RWPE2 (cell line): ENCODE results near the gene TNFRSF1A.
A peak's percentile ranks its signal among the peaks of the same experiment; 100 is the strongest.

Source experiments
- ATAC-seq: fragments of 200-7000 bp; cut with Tn5 transposase; 3 replicates; pipeline ENCODE4 v1.9.1; 2021; ENCODE audit warnings: low read depth
- DNase-seq: peaks from one replicate; pipeline ENCODE4 v3.0.0-alpha.2; 2020; ENCODE audit warnings: low spot score
- H3K27ac ChIP-seq: fragments of 450-650 bp; 2 replicates; pipeline ENCODE4 v1.5.1; 2017; ENCODE audit warnings: mild to moderate bottlenecking; ENCODE audit not compliant: poor library complexity, severe bottlenecking
- H3K27me3 ChIP-seq: fragments of 250-450 bp; sonication (Bioruptor Pico); 2 replicates; pipeline ENCODE4 v1.5.1; 2021; ENCODE audit warnings: mild to moderate bottlenecking, moderate library complexity; ENCODE audit not compliant: insufficient read depth, poor library complexity, severe bottlenecking
- H3K36me3 ChIP-seq: fragments of 250-450 bp; sonication (Bioruptor Pico); 2 replicates; pipeline ENCODE4 v1.5.1; 2020; ENCODE audit warnings: low read depth, mild to moderate bottlenecking, moderate library complexity
- H3K4me1 ChIP-seq: fragments of 250-450 bp; sonication (Bioruptor Pico); 2 replicates; pipeline ENCODE4 v1.5.1; 2021; ENCODE audit warnings: mild to moderate bottlenecking, moderate library complexity; ENCODE audit not compliant: insufficient read depth, poor library complexity, severe bottlenecking
- H3K4me3 ChIP-seq: fragments of 250-450 bp; sonication (Bioruptor Pico); 2 replicates; pipeline ENCODE4 v1.5.1; 2021; ENCODE audit warnings: mild to moderate bottlenecking, moderate library complexity; ENCODE audit not compliant: severe bottlenecking
- H3K9me3 ChIP-seq: fragments of 250-450 bp; sonication (Bioruptor Pico); 2 replicates; pipeline ENCODE4 v1.5.1; 2021; ENCODE audit warnings: mild to moderate bottlenecking, moderate library complexity; ENCODE audit not compliant: severe bottlenecking
- CTCF ChIP-seq: fragments of 450-650 bp; IDR thresholded peaks from one replicate; pipeline ENCODE4 v1.5.1; 2017; ENCODE audit warnings: mild to moderate bottlenecking, moderate library complexity; ENCODE audit not compliant: poor library complexity, severe bottlenecking

Gene TNFRSF1A

DNA sequence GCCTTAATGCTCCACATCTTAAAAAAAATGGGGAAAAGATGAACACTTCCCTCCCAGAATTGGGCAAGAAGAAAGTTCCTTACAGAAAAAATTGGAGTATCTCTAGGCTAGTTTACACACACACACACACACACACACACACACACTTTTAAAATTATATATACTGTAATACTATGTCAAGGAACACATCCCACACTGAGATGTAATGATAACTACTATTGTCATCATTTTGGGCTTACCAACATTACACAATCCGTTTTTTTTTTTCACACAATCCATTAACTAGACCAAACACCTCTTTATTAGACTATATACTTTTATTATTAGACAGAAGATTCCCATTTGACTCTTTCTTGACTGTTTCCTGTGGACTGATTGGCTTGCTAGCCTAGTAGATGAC, 44.6 kb upstream of the TNFRSF1A start:
- DNase-seq (no peak), ATAC-seq (no peak)
- TF ChIP-seq CTCF = no peak
- H3K36me3 ChIP-seq = peaks cover 67% of the 10 kb centered on the region
- no peaks in the 10 kb centered on the region for H3K27me3 ChIP-seq
- no peak overlapping the region for H3K4me3 ChIP-seq
- H3K4me1 ChIP-seq = peaks cover 14% of the 10 kb centered on the region
- peak overlapping the region; percentile 91 for H3K27ac ChIP-seq
- H3K9me3 ChIP-seq = no peaks in the 10 kb centered on the region

GRCh38 chr12:6386038-6386437, 44.2 kb upstream of the TNFRSF1A start:
- Histone ChIP-seq H3K4me3 (no peak overlapping the region), H3K4me1 (peaks cover 14% of the 10 kb centered on the region), H3K27ac (peak overlapping the region; percentile 91), H3K27me3 (no peaks in the 10 kb centered on the region), H3K36me3 (peaks cover 62% of the 10 kb centered on the region), H3K9me3 (no peaks in the 10 kb centered on the region)
- ATAC-seq (no peak), DNase-seq (no peak)
- no peak for TF ChIP-seq CTCF

GRCh38 chr12:6384499-6385436, 42.9 kb upstream of the TNFRSF1A start:
- peaks cover 50% of the 10 kb centered on the region for H3K36me3 ChIP-seq
- H3K27ac ChIP-seq = peak overlapping the region; percentile 91
- H3K27me3 ChIP-seq = no peaks in the 10 kb centered on the region
- H3K9me3 ChIP-seq = no peaks in the 10 kb centered on the region
- peak overlapping the region; percentile 65 for H3K4me3 ChIP-seq
- TF ChIP-seq CTCF = no peak
- DNase-seq = no peak
- peak; percentile 14; the same call in 1 of the 3 replicates for ATAC-seq
- peaks cover 18% of the 10 kb centered on the region for H3K4me1 ChIP-seq

DNA sequence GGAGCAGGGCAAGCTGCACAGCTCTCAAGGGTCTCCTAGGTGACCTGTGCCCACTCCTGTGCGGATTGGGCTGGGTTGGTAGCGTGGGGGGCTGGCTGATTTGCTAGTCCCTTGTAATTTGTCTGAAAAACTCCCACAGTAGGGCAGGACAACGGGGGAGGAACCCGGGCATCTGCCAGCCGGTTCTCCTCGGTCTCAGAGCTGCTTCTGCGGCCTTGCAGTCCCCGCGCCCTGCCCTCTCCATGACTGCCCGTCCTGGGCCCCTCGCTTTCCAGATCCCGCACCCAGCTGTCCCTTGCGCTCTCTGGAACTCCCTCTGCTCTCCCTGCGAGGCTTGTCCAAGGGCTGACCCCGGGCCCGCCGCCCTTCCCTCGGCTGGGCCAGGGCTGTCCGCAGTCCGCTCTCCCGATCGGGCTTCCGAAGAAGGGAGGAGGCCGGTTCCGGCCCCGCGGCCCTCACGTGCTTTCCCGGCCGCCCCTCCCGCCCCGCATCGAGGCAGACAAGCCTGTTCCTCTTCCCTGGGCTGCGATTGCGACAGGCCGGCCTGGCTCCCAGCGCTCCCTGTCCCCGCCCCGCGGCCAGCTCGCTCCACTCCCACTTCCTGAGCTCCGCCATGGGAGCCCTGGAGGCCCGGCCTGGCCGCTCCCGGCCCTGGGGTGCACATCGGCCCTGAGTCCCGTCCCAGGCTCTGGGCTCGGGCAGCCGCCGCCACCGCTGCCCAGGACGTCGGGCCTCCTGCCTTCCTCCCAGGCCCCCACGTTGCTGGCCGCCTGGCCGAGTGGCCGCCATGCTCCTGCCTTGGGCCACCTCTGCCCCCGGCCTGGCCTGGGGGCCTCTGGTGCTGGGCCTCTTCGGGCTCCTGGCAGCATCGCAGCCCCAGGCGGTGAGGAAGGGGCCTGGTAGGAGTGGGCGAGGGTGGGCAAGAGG, 42.0 kb upstream of the TNFRSF1A start, which contains the start of gene LTBR:
Gene LTBR (plus strand): TSS at position 591 of the 927 bp plus-strand sequence. CDS start 197 bp downstream, at position 788.
- ATAC-seq (peak; percentile 93), DNase-seq (peak; percentile 97)
- Histone ChIP-seq H3K9me3 (no peaks in the 10 kb centered on the region), H3K4me1 (peaks cover 18% of the 10 kb centered on the region), H3K27ac (peak within 1 kb of the TSS; percentile 91), H3K4me3 (peak within 1 kb of the TSS; percentile 65), H3K36me3 (peaks cover 40% of the 10 kb centered on the region), H3K27me3 (no peaks in the 10 kb centered on the region)
- TF ChIP-seq CTCF = no peak
